Measurements from ENCODE around the gene BASP1.

DNA sequence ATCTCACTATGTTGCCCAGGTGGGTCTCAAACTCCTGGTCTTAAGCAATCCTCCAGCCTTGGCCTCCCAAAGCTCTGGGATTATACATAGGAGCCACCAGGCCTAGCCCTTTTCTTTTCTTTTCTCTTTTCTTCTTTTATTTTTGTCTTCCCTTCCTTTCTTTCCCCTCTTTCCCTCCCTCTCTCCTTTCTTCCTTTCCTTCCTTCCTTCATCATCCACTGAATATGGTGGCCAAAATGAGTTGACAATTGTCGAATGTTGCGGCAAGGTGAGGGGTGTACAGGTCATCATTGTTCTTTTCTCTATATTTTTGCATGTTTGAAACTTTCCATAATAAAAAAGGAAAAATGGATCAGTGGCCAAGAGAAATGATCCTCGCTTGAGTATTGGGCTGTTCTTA is 32.1 kb upstream of the BASP1 start:
- TF ChIP-seq, protein P1, sequence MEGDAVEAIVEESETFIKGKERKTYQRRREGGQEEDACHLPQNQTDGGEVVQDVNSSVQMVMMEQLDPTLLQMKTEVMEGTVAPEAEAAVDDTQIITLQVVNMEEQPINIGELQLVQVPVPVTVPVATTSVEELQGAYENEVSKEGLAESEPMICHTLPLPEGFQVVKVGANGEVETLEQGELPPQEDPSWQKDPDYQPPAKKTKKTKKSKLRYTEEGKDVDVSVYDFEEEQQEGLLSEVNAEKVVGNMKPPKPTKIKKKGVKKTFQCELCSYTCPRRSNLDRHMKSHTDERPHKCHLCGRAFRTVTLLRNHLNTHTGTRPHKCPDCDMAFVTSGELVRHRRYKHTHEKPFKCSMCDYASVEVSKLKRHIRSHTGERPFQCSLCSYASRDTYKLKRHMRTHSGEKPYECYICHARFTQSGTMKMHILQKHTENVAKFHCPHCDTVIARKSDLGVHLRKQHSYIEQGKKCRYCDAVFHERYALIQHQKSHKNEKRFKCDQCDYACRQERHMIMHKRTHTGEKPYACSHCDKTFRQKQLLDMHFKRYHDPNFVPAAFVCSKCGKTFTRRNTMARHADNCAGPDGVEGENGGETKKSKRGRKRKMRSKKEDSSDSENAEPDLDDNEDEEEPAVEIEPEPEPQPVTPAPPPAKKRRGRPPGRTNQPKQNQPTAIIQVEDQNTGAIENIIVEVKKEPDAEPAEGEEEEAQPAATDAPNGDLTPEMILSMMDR (conservative IDR thresholded peaks at IDR 0.05): no peak
- TF ChIP-seq ZFX (IDR thresholded peaks at IDR 0.05): no peak

Measured in C4-2B (cell line).